GM21737 (cell line): Measurements from ENCODE around the gene CEP85L.

ENCODE experiments used
- ATAC-seq: cut with Tn5 transposase; IDR thresholded peaks from one replicate; pipeline ENCODE4 v1.9.1; 2021; ENCODE audit warnings: mild to moderate bottlenecking, moderate library complexity; ENCODE audit not compliant: unreplicated experiment

The CEP85L gene

DNA sequence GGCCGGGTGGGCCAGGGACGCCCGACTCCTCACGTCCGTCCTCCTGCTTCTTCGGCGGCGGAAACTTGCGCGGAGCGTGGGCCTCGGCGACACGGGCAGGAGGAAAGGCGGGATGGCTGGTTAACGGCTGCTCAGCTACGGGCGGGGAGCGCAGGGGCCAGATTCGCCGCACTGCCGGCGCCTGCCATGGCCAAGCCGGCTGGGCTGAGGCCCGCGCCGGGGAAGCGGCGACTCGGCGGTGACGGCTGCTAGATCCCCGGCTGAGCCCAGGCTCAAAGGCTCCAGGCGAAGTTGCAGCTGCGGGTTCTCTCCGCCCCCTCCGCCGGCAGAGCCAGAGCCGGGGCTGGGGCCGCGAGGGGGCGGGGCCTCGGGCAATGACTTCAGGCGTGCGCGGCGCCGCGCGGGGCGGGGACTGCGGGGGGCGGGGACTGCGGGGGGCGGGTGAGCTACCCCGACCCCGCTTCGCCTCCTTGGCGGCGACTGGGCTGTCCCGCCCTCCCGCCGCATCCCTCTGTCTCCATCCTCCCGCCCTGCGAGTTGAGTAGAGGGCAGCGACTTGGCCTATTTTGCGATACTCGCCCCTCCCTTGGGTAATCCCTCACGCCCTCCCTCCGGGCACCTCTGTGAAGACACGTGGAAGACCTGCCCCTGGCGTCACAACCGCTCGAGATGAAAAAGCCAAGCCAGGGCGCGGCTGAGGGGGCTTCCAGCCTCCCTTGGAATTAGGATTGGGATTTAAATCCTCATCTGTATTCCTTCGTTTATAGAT lies at the start of gene CEP85L:
Gene CEP85L, minus strand, starts transcription at position 310 of the 769 bp plus-strand sequence. CDS start 322 bp downstream, outside the sequence.
- peak; percentile 89 for ATAC-seq

DNA sequence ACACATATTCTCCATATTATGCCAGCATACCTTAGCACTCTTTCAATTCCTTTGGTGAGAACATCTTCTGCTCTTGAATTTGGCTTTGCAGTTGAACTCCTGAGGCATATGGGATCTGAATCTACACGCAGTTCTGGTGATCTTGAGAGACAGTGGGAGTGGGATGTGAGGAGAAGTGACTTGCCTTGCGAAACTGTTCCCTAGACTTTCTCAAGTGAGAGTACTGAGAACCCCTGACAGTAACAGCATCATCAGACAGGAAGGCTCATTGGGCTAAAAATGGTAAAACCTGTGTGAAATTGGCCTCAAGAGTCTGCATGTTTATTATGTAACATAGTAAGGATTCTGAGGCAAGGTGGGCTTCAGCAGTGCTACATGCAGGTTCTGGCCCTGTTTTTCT lies 49.1 kb upstream of the CEP85L start:
- ATAC-seq = no peak

DNA sequence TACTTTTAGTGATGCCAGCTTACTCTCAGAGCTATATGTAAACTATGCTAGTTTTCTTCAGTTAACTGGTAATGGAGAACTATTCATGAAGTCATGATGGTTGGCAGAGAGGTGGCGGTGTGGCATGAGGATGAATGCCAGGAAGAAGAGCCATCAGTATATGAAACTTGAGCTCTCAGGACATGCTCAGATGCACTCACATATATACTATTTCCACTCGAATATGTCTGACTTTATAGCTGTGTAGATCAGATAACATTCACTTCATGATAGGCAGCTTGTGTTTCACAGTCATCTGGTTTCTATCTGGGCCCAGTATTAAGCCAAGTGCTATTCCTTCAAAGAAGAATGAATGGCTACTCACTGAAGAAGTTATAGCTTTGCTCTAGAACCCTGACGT lies 46.2 kb upstream of the CEP85L start:
- no peak for ATAC-seq

DNA sequence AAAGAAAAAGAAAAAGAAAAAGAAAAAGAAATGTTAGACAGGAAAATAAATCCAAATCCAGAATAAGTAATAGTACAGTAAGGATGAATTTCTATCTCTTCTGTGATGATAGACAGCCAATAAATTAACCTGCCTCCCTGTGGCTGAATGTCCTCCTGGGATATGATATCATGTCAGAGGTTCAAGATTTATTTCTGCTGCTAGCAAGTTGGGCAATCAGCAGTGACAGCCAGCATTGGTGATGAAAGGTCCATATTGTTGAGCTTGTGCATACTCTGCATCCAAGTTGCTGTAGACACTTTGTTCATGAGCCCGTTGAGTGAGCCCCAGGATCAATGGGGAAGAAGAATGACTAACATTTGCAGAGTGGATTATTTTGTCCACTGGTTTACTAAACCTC lies 44.9 kb upstream of the CEP85L start:
- no peak for ATAC-seq

DNA sequence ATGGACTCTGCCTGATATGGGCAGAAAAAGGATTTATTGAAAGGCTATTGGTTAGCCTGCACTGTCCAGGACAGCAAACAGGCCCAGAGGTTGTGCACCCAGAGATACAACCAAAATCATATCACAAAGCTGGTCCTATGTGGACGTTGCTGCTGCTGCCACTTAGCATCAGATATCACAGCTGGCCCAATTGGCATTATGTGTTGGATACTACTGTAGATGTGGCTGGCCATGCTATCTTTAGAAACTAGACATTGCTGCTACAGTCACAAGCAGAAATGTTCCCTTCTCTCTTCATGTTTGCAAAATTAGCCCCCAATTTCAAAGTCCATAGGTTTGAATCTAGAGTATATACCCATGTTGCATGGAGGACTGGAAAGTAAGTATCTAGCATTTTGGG lies 42.2 kb upstream of the CEP85L start:
- no peak for ATAC-seq

DNA sequence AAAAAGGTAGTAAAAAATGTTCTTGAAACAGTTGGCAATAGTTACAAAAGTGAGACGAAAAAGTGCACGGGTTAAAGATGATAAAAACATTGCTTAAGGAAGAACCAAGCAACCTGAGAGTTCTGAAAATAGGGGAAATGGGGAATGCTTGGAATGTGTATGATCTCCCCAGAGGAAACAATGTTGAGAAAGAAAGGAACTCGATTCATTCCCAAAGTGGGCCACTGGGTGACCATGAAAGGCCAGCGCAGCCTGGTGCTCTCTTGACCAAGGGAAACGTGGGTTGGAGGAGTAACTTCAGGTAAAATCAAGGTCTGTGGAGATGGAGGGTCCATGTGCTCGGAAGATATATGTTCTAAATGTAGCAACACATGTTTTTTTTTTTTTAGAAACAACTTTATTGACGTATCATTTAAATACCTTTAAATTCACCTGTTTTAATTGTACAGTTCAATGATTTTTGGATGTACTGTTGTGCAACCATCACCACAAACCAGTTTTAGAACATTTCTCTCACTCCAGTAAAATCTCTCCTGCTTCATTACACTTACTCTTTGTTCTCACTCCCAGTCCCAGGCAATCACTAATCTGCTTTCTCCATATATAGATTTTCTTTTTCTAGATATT lies 34.5 kb upstream of the CEP85L start:
- ATAC-seq = no peak

DNA sequence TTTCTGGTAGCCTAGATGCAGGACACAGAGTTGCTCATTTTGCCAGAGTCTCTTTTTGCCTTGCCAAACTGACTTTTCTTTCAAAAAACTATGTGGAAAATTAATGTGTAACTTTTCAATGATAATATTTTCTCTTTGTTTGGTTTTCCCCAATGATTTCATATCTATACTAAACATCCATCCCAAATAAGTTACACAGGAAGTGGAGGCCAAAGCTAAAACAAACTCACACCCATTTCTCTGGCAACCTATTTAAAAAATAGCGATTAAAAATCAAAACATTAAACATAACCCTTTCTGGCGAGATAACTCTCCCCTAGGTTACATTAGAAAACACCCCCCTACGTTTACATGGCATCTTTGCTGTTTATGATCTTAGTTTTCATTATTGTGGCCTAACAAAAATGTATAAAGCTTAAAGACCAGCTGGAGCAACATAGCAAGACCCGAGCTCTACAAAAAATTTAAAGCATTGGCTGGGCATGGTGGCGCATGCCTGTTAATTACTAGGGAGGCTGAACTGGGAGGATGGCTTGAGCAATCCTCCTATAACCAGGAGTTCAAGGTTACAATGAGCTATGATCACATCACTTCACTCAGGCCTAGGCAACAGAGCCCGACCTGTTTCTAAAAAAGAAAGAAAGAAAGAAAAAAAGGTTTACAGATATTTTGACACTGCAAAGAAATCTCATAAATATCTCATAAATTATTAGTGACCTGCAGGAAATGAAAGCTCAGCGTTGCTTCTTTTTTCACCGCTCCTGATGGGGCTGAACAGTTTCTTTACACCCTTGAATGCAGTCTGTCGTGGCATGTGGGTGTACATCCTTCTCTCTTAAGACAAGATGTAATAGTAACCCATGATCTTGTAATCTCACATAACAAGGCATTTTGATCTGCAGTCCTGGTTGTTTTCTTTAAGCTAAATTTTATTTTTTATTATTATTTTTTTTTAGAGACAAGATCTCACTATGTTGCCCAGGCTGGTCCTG lies 32.8 kb upstream of the CEP85L start:
- ATAC-seq = no peak

- no peak for ATAC-seq
Measured at GRCh38 chr6:118680452-118681095, 29.2 kb upstream of the CEP85L start.

DNA sequence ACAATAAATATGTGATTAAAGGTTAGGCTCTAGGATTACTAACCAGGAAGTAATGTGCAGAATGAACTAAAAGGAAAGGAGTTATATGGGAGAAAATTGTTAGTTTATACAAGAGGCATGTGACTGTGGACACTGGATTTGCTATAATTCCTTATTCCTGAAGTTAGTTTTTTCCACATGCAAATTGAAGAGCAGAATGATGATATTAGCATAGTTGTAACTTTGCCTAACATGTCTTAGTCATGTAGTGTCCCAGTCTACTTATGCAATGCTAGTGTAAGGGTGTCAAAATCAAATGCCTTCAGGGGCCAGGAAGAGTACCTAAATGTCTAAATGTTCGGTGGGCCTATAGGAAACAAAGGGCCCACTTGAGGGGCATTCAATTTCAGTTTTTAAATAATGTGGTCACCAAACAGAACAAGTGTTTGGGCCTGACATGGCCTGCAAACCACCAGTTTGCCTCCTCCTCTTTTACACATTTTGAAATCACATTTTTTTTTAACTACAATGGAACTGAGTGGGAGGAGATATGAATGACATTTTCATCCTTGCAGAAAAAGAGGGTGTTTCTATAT lies 28.0 kb upstream of the CEP85L start:
- no peak for ATAC-seq

DNA sequence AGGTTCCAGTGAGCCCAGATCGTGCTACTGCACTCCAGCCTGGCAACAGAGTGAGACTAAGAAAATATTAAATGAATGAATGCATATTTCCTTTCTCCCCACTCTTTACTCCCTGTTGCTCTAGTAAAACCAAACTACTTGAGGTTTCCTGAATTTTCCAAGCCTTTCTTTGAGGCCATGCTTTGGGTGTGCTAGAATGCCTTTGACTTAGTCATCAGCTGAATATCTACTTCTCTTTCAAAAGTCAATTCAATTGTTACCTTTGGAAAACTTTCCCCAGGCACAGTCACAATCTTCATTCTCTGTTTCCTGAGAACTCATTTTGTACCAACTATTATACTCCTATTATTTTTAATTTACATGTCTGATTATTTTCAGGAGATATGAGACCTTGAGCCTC lies 27.5 kb upstream of the CEP85L start:
- no peak for ATAC-seq

DNA sequence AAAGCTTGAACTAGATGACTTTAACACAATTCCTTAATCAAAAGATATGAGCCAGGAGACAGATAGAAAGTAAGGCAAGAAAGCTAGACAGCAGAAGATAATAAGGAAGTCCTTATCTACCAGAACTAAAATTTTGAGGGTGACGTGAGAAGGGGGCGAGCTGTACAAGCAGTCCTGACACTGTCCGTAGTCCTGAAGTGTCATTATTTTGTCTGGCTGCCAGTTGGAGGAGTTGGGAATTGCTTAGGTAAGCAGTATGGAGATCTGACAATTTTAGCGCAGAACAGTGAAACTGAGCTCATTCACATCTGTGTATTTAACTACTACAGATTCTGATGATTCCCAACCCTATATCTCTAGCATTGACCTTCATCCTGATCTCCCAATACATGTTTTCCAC lies 25.8 kb upstream of the CEP85L start:
- ATAC-seq = no peak

- ATAC-seq = no peak
Measured at GRCh38 chr6:118675225-118675624, 23.8 kb upstream of the CEP85L start.

- no peak for ATAC-seq
Measured at GRCh38 chr6:118674772-118675171, 23.4 kb upstream of the CEP85L start.

DNA sequence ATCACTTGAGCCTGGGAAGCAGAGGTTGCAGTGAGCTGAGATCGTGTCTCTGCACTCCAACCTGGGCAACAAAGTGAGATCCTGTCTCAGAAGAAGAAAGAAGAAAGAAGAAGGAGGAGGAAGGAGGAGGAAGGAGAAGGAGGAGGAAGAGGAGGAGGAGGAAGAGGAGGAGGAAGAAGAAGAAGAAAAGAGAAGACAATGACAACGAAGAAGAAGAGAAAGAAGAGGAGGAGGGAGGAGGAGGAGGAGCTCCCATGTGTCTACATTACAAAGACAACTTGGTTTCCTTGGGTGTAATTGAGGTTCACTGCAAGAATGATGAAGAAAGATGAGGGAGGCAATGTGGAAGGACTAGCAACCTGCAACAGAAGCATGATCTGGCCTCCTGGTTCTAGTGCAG lies 21.3 kb upstream of the CEP85L start:
- ATAC-seq = no peak

DNA sequence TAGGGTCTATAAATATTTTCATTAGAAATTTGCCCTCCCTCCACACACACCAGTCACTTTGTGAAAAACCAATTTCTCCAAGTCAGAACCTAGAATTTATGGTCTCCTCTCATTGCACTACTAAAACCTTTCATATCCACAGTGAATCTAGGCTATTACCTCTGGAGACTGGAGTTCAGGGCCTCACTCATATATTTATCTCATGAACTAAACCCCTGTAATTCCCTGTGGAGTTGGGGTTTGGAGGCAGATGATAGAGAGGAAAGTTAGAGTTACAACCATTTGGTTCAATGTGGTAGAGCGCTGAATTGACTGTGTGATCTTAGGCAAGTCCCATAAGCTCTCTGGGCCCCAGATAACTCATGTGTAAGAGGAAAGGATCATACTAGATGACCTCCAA lies 18.2 kb upstream of the CEP85L start:
- no peak for ATAC-seq

- ATAC-seq = no peak
Measured at GRCh38 chr6:118668761-118669385, 17.5 kb upstream of the CEP85L start.

DNA sequence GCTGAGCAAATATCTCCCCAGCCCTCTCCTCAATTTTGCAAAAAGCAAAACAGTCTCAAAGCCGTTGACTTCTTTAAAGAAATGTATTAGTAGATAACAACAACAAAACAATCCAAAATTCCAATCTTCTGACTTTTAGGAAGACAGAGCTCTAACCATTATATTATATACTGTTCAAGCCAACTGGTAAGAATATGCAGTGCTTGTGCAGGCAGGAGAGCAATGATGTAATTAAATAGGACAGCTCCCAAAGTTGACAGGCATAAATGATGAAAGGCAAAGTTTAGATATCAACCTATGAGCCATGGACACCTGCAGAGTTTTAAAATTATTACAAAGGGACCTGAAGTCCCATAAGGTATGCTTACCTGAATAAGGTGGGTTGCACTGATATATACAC lies 16.6 kb upstream of the CEP85L start:
- no peak for ATAC-seq

DNA sequence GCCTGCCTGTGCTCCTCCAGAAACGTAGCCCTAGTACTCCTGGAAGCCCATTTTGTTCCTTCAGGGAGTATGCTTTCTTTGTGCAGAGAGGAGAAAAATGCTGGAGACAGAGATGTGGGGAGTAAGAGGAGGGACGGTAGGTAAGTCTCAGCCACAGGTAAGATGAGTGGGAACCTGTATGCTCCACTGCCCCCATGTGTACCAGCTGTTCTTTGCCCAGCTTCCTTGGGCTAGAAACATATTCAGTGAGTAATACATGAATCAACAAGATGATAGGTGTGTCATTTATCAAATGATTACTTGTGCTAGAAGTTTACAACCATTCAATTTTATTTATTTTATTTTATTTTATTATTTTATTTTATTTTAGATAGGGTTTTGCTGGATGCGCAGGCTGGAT lies 13.6 kb upstream of the CEP85L start:
- peak; percentile 51 for ATAC-seq

- ATAC-seq = peak; percentile 42
Measured at GRCh38 chr6:118663993-118664985, 12.9 kb upstream of the CEP85L start.
